NCI-H446 (cell line): Measurements from ENCODE around the gene NIF3L1.

Experiments
- DNase-seq, 2 experiments: peaks; one replicate each; lab custom pipeline; 2025; lab: John Stamatoyannopoulos, UW

Gene NIF3L1, protein sequence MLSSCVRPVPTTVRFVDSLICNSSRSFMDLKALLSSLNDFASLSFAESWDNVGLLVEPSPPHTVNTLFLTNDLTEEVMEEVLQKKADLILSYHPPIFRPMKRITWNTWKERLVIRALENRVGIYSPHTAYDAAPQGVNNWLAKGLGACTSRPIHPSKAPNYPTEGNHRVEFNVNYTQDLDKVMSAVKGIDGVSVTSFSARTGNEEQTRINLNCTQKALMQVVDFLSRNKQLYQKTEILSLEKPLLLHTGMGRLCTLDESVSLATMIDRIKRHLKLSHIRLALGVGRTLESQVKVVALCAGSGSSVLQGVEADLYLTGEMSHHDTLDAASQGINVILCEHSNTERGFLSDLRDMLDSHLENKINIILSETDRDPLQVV

DNA sequence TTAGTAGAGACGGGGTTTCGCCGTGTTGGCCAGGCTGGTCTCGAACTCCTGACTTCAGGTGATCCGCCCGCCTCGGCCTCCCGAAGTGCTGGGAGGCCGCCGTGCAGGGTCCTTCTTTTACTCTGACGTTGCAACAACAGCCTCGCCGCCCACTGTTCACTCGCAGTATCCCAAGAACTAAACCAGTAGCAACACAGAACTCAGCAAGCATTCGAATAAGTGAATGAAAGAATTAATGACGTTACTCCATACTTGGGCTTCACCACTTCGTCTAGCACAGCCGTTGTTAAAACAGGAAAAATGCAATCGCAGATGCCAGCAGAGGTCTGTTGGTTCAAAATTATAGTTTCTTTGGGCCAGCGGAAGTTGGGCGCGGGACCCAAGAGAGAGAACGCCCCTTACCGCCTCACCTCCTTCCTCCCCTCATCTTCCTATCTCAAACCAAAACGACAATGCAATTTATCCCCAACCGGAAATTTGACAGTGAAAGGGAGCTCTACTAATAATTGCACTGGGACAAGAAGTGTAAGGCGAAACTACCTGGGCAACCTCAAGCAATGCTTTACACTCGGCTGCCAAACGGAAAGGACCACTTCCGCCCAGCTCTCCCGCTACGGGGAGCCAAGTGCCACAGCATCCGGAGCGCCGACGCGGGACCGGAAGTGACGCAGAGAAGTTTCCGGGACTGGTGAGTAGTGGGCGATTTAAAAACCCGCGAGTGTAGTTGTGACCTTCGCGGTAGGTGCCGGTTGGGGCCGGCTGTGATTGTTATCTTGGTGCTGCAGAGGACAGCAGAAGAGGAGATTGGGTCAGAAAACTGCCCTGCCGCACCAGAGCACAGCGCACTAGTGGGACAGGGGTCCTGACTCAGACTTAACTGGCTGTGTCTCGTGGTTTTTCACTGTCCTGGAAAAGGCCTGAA, at the start of gene NIF3L1, which contains the start of gene PPIL3:
Gene NIF3L1 (plus strand): TSS at position 668 of the 922 bp plus-strand sequence. CDS start 2,573 bp downstream, outside the sequence.
Gene PPIL3 (minus strand): TSS at position 374 of the 922 bp plus-strand sequence. CDS start 1,462 bp downstream, outside the sequence.
- DNase-seq: peak; percentile 94 to 97

DNA sequence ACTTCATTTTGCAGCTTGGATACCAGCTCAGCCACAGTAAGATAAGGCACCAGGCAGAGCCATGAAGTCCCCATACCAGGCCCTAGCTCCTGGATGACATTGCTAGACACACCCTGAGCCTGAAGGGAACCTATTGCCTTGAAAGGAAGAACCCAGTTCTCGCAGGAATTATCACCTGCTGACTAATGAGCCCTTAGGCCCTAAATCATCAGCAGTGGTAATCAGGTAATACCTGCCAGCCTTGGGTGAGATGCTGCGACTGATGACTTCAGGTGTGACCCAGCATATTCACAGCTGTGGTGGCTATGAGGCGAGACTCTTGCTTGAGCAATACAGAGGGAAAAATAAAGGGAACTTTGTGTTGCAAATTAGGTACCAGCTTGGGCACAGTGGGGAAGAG, 49.7 kb upstream of the NIF3L1 start:
- no peak for DNase-seq

DNA sequence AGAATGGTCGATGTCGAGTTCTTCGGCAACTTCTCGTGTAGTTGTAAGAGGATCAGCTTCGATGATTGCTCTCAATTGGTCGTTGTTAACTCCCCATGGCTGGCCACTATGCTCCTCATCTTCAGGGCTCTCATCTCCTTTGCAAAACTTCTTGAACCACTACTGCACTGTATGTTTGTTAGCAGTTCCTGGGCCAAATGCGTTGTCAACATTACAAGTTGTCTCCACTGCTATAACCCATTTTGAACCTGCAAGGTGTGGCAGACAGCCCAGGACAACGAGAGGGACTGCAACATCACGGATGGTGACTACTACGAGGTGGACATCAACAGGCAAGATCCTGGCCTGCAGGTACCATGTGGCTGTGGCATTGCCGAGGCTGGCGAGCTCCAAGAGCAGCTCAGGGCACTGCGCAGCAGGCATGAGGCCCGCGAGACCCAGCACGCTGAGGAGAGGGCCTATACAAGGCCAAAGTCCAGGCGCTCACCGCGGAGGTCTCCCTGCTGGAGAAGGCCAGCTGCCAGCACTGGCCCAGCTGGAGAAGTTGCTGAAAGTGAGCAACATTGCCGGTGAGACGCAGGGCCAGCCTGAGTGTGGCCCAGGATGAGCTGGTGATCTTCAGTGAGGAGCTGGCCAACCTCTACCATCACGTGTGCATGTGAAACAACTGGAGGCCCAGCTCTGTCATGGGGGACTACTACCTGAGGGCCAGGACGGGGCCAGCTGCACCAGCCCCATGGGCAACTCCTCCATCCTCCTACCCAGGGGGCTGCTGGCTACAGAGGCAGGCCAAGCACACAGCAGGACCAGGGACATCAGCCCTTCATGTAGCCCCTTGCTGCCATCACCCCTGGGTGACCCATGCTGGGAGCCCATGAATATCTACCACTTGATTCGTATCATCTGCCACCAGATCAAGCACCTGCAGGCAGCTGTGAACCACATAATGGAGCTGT, 44.9 kb upstream of the NIF3L1 start:
- DNase-seq: no peak

DNA sequence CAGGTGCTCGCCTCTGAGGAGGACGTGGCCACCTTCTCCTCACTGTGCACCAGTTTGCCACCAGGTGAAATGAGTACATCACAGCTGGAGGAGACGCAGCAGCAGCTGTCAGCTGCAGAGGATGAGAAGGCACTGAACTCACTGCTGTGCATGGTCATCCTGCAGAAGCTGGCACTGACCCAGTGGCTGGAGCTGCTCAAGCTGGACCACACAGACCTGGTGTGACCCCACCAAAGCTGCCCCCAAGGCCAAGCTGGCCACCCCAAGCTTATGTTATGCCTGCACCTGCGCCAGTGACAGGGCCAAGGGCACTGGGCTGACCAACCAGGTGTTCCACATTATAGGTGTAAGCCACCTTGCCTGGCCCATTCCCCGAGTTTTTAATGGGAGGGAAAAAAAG, 44.0 kb upstream of the NIF3L1 start:
- DNase-seq: no peak

DNA sequence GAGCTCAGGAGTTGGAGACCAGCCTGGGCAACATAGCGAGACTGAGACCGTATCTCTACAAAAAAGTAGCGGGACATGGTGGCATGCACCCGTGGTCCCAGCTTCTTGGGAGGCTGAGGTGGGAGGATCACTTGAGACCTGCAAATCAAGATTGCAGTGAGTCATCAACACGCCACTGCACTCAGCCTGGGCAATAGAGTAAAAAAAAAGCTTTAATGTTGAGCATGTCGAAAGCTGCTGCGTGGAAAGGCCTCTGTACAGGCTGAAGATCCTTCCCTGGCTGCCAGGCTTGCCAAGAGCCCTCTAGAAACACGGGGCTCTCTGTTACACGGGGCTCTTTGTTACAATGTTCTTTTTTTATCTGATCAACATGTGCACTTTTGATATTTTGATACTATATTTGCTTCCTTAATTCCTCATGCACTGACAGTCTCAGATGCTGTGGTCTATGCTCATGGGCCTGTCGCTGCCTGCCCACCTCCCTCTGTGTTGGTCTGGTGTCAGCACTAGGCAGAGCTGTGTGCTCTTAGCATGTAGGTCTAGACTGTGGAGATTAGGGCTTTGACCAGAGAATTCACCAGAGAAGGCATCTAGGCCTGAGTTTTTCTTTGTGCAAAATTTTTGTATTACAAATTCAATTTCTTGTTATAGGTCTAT, 43.4 kb upstream of the NIF3L1 start:
- no peak for DNase-seq

DNA sequence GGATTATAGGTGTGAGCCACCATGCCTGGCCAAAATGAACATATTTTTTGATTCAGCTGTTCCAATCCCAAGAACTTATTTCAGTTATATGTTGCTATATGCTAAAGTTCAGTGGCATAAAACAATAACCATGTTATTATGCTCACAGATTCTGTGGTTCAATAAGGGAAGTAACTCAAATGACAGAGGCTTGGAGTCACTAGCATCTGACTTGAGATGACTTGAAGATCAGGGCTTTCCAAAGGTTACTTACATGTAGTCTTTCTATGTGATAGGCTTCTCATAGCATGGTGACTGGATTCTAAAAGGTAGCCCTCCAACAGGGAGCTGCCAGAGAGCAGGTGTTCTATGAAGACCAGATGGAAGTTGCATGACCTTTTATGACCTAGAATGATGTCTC, 41.9 kb upstream of the NIF3L1 start:
- no peak for DNase-seq

DNA sequence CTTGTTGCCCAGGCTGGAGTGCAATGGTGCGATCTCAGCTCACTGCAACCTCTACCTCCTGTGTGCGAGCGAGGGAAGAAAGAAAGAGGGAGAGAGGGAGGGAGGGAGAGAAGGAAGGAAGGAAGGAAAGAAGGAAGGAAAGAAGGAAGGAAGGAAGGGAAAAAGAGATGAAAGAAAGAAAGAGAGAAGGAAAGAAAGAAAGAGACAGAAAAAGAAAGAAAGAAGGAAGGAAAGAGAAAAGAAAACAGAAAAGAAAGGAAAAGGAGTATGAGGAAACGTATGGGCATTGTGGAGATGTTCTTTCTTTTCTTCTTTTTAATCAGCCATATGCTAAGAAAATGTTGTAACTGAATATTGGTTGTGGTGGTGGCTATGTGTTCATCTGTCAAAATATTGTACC, 41.2 kb upstream of the NIF3L1 start:
- no peak for DNase-seq

DNA sequence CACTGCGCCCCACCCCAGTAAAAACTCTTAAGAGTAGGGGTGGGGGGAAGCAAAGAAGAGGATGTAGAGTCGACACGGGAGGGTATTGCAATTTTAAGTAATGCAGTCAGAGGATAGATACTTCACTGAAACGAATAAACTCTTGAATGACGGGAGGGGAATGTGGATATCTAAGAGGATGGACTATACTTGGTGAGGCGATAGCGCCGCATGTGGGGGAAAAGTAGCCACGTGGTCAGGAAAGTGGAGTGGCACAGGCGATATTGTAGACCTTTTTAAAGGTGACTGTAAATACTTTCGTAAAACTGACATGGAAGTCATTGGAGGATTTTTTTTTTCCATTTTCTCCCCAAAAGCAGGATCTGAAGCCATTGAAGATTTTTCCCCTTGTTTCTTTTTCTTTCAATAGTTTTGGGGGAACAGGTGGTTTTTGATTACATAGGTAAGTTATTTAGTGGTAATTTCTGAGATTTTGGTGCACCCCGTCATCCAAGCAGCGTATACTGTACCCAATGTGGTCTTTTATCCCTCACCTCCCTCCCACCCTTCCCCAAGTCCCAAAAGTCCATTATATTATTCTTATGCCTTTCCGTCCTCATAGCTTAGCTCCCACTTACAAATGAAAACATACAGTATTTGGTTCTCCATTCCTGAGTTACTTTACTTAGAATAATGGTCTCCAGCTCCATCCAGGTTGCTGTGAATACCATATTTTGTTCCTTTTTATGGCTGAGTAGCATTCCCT, 38.5 kb upstream of the NIF3L1 start:
- DNase-seq: no peak

DNA sequence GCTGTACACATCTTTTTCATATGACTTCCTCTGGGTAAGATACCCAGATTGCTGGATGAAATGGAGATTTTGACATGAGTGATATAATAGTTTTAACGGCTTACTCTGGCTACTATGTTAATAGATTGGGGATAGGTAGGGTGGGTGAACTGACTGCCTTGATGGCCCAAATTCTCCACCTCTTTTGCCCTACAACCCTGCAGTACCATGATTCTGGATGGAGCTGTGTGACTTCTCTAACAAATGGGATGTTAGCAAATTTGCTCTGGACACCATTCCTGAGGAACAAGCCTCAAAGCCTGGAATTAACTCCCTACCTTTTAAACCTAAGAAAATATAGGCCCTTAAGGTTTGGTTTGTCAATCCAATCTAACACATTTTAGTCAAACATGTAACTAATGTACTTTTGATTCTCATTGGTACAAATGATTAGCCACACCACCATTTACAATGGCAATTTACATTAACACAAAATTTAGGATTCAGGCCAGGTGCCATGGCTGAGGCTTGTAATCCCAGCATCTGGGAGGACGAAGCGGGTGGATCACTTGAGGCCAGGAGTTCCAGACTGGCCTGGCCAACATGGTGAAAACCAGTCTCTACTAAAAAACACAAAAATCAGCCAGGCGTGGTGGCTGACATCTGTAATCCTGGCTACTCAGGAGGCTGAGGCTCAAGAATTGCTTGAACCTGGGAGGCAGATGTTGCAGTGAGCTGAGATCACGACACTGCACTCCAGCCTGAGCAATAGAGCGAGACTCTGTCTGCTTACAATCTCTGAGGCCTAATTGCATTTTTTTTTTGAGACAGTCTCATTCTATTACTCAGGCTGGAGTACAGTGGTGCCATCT, 37.5 kb upstream of the NIF3L1 start:
- DNase-seq: no peak

DNA sequence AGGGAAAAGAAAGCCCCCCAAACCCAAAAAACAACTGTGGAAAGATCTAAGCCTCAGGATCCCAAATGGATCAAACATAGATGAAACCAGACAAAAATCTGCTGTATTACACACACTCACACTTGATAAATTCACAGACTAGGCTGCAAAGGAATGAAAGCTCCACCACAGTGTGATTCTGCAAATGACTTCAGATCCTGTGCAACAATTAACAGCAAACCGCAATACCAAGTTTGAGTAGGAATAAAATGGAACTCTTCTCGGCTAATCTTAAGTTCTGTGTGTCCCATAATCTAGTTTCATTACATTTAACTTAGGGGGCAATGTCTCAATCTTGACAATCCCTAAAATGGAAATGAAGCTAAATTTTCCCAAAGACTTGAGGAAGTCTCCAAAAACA, 36.6 kb upstream of the NIF3L1 start:
- DNase-seq: no peak

DNA sequence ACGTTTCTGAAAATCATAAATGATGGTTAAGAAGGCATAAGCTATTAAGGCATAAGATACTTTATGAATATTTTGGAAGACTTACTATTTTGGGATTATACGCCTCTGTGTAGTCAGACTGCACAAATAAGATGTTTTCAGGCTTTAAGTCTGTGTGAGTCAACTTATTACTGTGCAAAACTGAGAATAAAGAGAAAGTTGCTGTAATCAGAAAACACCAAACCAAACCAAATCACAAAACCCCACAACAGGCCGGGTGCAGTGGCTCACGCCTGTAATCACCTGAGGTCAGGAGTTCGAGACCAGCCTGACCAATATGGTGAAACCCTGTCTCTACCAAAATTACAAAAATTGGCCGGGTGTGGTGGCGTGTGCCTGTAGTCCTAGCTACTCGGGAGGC, 32.4 kb upstream of the NIF3L1 start:
- no peak for DNase-seq

DNA sequence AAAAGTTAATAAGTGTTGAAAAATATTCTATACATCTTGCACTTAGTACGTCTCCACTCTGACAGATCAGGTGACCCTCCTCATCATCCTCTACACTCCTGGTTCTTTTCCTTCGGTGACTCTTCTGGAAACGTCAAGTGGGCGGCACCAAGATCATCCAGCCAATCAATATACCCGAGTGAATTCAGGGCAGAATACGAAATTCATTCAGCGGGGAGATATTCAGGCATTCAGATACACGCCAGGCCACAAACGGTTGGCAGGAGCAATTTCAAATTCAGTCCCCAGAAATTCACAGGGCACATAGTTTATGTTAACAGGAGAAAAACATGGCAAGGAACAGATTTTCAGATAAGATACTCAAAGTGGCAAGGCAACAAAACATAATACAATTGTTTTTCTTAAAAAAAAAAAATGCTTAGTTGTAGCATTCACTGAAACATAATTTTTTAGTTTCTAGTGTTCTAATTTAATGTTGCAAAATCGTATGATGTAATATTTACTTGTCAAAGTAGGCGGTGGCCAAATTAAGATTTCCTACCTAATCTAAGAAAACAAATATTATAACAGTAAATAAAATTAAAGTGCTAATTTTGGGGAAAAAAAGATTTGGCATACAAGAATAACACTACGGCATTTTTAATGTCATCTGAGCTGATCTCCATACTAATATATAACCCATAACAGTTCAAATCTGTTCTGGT, 28.9 kb upstream of the NIF3L1 start:
- no peak for DNase-seq

DNA sequence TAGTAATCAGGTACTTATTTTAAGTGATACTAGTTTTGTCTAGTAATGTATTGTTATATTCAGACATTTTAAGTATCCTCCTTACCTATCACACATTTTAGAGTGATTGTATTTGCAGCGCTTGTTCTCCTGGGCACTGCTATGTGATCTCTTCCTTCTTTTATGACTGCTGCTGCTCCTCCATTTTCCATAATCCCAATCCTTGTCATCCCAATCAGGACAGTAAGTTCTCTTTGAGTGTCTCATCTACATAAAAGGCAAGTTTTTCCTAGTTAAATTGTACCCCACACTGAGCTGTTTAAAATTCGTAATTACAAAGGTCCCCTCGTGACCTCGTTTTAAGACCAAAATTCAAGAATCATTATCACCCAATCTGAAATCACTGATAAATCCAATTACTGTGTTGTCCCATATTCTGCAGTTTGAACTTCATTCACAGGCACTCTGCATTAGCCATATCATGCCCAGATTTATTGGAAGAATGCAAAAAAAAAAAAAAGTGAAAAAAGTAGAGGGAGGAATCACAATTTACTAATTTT, 27.5 kb upstream of the NIF3L1 start:
- DNase-seq: no peak

DNA sequence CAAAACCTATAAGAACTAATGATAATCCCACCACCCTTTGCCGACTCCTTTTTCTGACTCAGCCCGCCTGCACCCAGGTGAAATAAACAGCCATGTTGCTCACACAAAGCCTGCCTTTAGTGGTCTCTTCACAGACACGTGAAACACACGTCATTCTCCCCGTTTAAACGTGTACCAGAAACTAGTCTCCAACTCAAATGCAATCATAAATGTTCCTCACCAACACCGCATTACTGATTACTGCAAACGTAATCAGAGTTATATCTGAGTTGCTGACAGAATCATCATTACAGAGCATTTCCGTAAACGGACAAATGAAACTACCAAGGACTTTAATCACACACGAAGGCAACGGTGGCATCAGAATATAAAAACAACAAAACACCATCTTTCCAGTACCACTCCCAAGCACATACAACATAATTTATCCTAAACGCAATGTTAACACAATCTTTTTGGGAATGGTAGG, 26.6 kb upstream of the NIF3L1 start:
- peak; percentile 8 to 31 for DNase-seq

DNA sequence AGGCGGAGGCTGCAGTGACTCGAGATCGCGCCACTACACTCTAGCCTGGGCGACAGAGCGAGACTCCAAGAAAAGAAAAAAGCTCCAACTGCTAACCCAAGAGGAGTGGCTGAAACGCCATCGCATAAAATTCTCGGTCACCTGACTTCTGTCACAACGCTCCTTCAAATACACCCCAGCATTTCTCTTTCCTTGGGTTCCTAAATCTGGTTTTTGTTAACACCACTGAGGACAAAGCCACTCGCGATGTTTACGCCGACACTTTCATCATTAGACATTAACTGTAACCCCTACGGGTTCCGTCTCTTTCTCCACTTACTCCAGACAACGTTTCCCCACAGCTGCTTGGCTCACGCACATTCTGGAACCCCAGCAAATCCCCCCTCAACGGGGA, 25.4 kb upstream of the NIF3L1 start:
- no peak for DNase-seq

DNA sequence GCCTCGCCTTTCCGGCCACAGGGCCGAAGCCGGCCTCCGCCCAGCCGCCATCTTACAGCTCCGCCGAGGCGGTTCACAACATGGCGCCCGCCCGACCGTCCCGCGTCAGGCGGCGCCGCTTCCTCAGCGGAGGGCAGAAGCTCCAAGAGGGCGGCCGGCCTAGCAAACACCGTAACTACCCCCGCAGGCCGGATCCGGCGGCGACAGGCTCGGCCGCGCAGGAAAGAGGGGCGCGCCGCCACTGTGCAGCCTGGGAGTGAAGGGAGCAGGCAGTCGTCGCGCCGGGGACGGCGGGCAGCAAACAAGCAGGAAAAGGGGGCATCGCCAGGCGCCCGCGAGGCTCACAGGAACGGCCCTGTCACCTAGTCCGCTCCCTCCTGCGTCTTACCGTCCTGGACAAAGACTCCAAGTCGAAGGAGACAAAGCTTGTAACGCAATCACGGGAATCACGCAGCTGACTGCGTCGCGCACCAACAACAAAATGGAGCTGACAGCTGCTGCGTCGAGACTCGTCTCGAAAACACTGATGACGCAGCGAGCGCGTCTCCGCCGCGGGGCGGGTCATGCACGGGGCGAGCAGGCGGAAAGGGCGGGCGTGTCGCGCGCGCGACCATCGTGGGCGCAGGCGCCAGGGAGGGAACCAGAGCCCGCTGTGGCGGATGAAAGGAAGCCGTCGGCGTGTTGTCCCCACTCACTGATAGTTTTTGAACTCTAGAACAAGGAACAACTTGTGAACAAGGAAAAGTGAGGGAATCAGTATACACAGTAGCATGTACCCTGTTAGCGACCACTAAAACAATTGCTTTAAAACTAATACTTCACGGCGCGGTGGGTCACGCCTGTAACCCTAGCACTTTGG, 24.8 kb upstream of the NIF3L1 start, which contains the start of gene CLK1:
Gene CLK1 (minus strand): TSS at position 483 of the 859 bp plus-strand sequence. CDS start 2,796 bp downstream, outside the sequence.
- DNase-seq: peak; percentile 87 to 94

DNA sequence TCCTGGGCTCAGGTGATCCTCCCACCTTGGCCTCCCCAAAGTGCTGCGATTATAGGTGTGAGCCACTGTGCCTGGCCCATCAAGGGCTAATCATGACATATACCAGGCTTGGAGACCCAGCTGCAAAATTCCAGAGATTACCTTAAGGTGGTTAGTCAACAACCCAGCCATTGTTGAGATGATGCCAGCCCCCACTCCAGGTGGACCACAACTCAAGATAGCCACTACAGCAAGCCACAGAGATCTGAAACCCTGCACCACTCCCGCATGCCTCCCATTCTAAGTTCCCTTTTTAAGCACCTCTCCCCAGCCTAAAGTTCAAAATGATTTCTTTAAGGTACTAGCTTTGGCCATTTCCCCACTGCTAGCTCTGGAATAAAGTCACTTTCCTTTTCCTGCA, 20.2 kb upstream of the NIF3L1 start:
- no peak for DNase-seq
